HL-60/S4 treated with phorbol 12-myristate 13-acetate at 8.2 ng/mL for 4 days and 3 days (cell line): ENCODE data around the gene PHF14.

Experiments used
- in situ Hi-C: fragments of 300-500 bp; cut with MboI; formaldehyde crosslinking; loops from 2 replicates; pipeline ENCODE4 v1.15.0; 2022; ENCODE audit warnings: low sequenced_read_pairs

The PHF14 gene

DNA sequence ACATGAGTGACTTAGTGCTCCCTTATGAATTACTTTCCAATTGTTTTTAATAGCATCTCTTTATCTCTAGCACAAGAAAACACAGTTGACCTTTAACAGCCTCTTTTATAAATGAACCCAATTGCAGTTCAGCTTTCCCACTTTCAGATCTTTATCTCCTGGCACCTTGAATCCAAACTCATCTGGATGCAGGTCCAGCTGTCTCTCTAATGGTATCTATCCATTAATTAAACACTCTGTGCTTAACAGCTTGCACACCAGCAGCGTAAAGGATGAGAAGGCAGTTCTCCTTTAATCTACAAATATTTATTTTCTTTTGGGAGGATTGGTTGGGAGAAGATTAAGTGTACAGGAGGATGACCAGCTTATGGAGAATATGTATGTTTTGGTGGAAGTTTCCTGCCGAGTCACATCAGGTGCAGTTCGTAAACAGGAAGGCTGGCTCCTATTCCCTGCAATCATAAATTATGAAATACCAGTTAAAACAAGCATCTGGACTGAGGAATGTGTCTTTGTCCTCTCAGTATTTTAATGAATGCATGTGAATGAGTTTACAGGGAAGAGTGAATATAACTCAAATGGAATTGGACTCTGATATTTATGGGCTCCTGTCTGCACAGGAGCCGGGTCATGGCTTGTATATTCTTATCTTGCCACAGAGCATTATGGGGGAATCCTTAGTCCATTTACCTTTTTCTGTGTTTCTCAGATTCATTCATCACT lies 232.7 kb downstream of the PHF14 start:
- in situ Hi-C loops = no loop called here

DNA sequence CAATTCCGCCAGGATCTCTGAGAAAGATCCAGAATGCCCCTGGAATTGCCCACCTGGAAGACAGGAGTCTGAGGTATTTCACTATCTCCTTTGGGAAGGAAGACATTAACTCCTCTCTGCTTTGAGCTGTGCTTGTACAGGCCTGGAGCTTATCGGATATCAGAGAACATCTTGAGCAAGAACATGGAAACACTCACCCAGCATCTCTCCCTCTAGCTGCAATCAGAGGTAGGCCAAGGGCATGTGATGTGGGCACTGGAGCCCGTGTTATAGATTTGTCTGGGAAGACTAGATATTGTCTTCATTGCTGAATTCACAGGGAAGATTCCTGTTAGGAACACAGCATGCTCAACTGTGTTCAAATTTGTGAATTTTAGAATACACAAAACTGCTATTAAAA lies 233.9 kb downstream of the PHF14 start:
- in situ Hi-C loops = no loop called here

DNA sequence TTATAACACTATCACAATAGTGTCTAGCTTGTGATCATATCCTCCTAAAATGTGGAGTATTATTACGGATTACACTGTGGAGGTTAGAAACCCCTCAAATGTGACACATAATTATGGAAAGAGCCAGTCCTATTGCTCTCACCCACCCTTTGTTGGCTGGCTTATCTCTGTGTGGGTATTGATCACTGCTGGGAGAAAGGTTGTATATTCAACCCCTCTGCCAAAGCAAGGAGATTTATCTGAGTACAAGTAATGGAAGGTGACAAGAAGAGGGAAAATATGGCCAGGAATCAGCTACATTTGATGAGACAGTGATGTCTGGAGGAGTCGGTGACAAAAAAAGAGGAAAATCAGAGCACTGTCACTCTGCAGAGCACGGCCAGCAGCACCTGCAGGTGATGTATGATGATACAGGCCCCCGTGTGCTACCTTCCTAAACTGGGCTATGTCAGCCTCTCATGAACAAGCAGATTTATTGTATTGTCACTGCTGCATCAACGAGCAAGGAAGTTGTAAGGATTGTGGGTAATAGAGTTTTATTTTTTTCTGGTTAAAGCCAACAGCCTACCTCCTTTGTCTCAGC lies 235.3 kb downstream of the PHF14 start:
- in situ Hi-C loops = no loop called here

DNA sequence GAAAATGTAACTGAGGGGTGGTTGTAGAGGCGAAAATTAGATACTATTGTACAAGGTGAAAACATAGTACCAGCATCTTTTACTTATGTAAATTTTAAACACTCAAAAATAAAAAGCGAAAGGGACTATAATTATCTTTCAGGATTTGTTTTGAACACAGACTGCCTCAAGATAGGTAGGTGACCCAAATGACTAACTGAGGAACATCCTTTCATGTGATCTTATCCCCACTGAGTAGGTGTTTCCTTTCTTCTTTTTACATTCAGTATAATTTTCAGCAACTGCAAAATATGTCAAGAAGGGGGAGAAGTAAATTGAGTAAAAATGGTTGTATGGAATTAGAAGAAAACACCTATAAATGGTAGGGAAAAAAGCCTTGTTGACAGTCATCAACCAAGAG lies 236.7 kb downstream of the PHF14 start:
- in situ Hi-C loops = no loop called here

DNA sequence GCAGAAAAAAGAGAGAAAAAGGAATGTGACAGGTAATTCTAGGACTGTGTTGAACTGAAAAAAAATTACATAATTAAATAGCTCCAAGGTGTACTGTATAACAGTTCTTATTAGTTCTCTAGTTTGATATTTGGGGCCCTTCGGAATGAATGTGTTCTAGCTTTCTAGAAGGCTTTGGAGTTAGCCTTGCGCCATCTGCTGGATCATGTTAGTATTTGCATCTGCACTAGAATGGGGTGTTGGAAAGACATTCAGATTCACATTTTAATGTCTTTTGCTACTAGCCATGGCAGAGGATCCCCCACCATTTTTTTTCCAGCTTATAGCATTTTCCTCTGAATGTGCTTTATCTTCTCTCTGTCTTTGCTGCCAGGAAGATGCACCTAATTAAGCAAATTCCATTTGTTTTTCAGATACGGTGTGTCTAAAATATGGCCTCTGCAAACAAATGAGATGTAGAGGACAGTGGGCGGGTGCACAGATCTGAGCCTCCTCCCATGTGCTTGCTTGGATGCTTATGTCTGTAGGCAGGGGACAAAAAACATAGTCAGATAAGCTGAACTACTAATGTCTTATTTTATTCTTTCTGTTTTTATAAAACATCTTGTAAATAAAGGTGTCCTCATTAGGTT lies 238.5 kb downstream of the PHF14 start:
- in situ Hi-C loops = no loop called here

DNA sequence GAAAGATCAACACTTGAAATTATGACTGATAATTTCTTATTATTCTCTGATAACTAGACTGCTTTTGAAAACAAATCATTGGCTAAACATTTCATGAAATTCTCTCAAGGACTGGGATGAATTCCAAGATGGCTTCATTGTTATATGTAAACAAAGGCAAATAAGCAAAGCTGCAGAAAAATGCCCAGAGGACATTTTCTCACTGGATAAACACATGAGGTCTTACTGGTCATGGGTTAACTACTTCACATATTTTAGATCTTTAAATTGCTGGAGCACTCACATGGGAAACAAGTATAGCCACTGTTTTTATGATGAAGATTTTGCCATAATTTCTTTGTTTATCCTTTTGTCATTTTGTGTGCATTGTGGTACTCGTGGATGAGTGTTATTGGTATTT lies 239.1 kb downstream of the PHF14 start:
- in situ Hi-C loops = no loop called here

DNA sequence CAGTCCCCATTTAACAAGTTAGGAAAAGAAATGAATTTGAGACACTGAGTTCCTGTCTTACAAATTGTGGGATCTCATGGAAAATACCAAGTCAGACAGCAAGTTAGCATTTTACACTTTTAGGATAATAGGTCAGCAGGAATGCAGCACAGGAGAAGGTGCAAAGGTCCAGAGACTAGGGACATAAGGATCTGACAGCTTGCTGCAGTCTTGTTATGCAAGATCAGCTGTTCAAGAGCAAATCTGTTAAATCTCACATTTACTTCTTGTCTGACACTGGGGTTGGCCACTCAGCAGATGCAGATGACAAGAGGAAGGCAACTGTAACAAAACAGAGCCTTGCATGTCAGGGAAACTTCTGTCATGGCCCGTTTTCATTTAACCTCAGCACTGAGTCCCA lies 239.6 kb downstream of the PHF14 start:
- in situ Hi-C loops = no loop called here

DNA sequence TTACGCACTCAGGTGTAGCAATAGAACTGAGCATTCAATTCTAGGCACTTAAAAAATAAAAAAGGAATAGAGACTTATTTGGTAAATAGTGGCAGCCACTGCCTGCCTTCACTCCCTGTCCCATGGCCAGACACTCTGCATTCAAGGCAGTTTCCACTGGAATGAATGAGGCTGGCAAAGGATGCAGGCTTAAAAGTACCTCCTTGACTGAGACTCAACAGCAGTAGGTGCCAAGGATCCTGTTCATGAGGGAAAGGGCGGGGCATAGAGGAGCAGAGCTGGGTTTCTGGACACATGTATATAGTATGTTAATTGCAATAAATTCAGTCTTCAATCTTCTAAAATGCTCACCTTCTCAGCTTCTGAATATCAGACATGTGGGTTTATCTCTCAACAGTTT lies 242.6 kb downstream of the PHF14 start:
- in situ Hi-C loops = no loop called here

DNA sequence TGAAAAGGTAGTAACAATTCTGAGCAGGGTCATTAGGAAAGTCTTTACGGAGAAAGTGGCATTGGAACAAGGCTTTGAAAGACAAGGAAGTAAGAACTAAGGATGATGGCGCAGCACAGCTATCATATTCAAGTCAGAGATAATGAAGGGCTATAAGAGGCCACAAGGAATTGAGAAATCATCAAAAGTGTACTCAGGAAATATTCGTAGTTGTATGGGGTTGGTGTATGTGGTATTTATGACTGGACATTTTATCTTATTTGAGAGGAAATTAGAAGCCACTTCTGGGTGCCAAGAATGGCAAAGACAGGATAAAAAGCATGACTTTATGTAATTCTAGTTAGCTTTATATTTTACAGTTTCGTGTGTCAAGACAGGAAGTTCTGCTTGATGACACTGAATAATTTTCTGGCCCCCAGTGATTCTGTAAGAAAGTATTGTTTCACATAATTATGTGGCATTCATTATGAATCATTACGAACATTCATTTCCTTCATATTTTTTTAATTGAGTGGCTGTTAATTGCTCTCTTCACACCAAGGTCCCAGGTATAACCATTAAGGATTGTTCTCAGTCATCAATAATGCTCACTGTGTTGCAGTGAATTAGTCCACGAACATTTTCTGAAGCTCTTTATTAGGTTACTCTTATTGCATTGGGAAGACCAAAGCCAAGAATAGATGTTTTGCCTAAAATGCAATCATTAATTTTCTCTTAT lies 244.3 kb downstream of the PHF14 start:
- in situ Hi-C loops = no loop called here
